Fibroblast of skin of left quadriceps (primary cell): ENCODE measurements around the gene B9D2.
"Not testable (repeated sequence)": the region's sequence is repeated elsewhere in the genome, so short reads cannot be mapped to it uniquely, and the experiment has no call there.

Experiments used
- DNase-seq, 2 experiments: peaks; one replicate each; pipeline ENCODE4 v3.0.0-alpha.2; 2013; ENCODE audit warnings: low read depth in 2 of 2

B9D2 gene

GRCh38 chr19:41355035-41355434 is 8.9 kb downstream of the B9D2 start:
- DNase-seq: no peak

- no peak for DNase-seq
Measured at GRCh38 chr19:41354343-41354953, 9.5 kb downstream of the B9D2 start.

- peak; percentile 77 to 78 for DNase-seq
Measured at GRCh38 chr19:41353466-41354342, 10.2 kb downstream of the B9D2 start, which contains the start of gene TGFB1. Gene TGFB1 (minus strand): TSS chr19:41353922. CDS start chr19:41353044, 878 bp downstream.

DNA sequence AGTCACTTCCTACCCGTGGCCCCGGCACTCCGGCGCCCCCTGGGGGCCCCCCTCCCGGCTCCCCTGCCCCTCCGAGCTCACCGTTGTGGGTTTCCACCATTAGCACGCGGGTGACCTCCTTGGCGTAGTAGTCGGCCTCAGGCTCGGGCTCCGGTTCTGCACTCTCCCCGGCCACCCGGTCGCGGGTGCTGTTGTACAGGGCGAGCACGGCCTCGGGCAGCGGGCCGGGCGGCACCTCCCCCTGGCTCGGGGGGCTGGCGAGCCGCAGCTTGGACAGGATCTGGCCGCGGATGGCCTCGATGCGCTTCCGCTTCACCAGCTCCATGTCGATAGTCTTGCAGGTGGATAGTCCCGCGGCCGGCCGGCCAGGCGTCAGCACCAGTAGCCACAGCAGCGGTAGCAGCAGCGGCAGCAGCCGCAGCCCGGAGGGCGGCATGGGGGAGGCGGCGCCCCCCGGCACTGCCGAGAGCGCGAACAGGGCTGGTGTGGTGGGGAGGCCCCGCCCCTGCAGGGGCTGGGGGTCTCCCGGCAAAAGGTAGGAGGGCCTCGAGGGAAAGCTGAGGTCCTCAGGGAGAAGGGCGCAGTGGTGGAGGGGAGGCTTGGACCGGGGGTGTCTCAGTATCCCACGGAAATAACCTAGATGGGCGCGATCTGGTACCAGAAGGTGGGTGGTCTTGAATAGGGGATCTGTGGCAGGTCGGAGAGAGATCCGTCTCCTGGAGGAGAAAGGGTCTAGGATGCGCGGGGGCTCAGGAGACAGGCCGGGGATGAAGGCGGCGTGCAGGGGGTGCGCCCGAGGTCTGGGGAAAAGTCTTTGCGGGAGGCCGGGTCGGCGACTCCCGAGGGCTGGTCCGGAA is 11.1 kb downstream of the B9D2 start:
- no peak for DNase-seq

DNA sequence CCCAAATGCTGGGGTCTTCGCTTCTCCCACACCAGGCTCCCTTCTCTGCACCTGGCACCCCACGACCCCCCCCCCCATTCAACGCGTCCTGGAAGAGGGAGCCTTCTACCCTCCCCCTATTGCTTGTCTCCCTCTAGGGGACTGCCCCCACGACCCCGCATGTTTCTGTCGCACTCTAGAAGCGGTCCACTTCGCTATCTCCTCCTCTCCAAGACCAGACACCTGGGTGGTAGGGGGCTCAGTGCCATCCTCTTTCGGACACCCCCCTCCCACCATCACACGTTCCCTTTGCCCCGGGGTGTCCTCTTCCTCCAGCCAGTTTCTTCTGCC is 11.7 kb downstream of the B9D2 start:
- DNase-seq: no peak

GRCh38 chr19:41351339-41352245 is 12.4 kb downstream of the B9D2 start:
- no peak for DNase-seq

DNA sequence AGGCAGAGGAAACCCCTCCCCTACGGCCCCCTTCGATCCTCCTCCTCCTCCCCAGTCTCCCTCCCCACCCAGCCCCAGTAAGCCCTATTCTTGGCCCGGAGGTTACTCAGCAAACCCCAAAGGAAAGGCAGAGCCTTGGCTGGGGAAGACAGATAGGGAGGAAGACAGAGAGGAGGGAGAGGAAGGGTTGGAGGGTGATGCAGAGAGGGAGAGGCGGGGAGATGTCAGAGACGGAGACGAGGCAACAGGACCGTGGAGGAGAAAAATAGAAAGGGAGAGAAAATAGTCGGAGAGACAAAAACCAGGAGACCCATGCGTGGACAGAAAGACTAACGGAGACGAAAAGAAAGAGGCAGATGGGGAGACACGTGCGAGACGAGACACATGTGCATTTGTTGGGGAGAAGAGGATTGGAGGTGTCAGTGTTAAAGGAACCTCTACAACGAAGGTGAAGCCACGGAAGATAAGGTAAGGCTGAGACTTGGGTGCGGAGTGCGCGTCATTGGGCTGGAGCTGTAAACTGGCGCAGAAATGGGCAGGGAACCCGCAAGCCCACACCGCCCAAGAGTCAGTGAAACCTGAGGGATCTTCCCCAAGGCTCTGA is 13.1 kb downstream of the B9D2 start:
- DNase-seq: no peak

DNA sequence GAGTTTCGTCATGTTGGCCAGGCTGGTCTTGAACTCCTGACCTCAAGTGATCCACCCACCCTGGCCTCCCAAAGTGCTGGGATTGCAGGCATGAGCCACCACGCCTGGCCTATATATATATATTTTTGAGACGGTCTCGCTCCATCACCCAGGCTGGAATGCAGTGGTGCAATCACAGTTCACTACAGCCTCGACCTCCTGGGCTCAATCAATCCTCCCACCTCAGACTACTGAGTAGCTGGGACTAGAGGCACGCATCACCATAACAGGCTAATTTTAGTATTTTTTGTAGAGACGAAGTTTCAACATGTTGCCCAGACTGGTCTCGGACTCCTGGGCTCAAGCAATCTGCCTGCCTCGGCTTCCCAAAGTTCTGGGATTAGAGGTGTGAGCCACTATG is 17.0 kb downstream of the B9D2 start:
- DNase-seq: not testable (repeated sequence)

DNA sequence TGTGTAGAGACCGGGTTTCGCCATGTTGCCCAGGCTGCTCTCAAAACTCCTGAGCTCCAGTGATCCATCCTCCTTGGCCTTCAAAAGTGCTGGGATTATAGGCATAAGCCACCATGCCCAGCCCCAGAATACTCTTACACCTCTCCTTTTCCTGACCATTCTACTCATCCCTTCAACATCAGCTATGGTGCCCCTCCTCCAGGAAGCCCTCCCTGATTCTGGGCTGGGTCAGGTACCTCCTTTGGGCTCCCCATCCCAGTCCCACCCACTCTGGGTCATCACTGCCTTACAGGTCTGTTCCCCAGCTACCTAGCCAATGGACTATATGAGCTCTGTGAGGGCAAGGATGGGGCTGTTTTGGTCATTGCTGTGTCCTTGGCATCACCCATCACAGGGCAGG is 19.8 kb downstream of the B9D2 start:
- no peak for DNase-seq

DNA sequence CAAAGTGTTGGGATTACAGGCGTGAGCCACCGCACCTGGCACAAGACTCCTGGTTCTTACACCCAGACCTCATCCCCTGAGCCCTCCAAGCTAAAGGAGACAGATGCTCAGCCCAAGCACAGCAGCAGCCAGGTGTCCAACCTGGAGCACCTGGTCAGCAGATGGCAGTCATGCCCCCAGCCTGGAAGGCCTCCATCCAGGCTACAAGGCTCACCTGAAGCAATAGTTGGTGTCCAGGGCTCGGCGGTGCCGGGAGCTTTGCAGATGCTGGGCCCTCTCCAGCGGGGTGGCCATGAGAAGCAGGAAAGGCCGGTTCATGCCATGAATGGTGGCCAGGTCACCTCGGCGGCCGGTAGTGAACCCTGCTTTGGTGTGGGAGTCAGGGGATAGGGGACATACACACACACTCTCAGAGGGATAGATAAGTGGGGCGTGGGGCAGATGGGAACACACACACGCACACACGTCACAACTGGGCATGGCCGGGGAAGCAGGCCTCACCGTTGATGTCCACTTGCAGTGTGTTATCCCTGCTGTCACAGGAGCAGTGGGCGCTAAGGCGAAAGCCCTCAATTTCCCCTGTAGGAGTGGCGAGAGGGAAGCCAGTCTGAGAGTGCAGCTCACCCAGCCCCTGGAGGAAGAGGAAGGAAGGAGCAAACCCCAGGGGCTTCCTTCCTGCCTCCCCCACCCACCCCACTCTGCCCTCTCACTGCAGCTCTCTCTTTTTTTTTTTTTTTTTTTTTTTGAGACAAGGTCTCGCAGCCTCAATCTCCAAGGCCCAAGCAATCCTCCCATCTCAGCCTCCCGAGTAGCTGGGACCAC is 22.1 kb downstream of the B9D2 start:
- DNase-seq: no peak

DNA sequence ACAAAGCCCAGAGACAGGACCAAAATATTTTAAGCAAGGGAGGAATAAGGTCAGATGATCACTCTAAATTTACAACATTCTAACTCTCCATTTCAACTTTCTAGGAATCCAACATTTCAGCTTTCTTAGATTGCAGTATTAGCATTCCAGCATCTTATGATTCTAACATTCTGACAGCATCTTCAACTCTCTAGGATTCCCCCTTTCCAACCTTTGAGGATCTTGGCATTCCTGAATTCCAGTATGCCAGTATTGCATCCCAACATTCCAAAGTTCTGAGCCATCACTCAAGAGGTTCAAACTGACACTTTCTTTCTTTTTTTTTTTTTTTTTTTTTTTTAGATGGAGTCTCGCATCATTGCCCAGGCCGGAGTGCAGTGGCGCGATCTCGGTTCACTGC is 24.0 kb downstream of the B9D2 start:
- peak in 1 of 2 experiments; percentile 57 for DNase-seq

- DNase-seq: no peak
Measured at GRCh38 chr19:41335467-41335866, 28.5 kb downstream of the B9D2 start.

GRCh38 chr19:41334793-41335192 is 29.2 kb downstream of the B9D2 start:
- DNase-seq: no peak

DNA sequence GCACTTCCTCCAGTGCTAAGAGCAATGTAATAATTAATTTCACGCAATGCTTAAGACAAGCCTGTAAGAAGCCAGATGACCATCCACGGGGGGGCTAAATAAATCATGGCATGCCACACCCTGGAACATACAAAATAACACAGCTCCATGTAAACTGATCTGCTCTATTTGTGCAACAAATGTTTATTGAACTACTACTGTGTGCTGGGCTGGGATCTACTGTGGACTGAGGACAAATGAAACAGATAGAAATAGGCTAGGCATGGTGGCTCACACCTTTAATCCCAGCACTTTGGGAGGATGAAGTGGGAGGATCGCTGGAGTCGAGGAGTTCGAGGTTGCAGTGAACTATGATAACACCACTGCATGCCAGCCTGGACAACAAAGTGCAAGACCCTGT is 31.5 kb downstream of the B9D2 start:
- DNase-seq: no peak

DNA sequence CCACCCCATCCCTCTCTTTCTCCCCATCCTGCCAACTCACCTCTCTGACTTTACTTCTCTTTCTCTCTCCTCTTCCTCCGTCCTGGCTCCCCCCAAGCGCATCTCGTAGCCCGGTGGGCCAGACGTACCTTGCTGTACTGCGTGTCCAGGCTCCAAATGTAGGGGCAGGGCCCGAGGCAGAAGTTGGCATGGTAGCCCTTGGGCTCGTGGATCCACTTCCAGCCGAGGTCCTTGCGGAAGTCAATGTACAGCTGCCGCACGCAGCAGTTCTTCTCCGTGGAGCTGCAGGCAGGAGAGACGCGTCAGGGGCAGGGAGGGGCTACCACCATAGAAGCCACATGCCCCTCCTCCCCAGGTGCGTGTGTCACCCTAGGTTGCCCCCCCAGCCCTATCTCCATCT is 31.9 kb downstream of the B9D2 start:
- no peak for DNase-seq

- DNase-seq: no peak
Measured at GRCh38 chr19:41330946-41331678, 32.8 kb downstream of the B9D2 start.

DNA sequence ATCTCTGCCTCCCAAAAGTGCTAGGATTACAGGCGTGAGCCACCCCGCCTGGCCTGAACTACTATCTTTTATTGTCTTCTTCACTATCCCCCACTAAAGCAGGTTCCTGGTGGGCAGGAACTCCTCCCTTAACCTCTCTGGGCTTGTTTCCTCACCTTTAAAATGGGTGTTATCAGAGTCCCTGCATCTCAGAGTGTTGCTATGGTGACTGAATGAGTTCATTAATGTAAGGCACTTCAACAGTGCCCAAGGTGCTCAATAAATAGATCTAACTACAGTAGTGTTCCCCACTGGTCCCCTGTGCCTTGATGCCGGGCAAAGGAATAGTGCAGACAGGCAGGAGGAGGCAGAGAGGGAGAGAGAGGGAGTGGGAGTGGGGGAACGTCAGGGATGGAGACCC is 33.5 kb downstream of the B9D2 start:
- no peak for DNase-seq

DNA sequence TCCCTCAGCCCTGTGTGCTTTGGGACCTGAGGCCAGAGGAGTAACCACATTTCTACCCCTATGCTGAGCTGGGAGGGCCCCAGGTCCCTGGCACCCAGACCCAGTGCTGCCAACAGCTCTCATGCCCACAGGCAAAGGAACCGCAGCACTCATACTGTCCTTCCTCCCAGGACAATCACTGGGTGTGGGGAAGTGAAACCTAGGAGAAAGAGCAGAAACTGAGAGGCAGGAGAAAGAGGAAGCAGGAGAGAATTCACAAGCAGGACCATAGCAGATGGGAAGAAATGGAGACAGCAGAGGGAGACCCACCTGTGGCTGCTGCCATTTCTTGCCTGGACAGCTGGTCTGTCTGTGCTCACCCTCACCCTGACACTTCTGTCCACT is 35.1 kb downstream of the B9D2 start:
- DNase-seq: no peak

DNA sequence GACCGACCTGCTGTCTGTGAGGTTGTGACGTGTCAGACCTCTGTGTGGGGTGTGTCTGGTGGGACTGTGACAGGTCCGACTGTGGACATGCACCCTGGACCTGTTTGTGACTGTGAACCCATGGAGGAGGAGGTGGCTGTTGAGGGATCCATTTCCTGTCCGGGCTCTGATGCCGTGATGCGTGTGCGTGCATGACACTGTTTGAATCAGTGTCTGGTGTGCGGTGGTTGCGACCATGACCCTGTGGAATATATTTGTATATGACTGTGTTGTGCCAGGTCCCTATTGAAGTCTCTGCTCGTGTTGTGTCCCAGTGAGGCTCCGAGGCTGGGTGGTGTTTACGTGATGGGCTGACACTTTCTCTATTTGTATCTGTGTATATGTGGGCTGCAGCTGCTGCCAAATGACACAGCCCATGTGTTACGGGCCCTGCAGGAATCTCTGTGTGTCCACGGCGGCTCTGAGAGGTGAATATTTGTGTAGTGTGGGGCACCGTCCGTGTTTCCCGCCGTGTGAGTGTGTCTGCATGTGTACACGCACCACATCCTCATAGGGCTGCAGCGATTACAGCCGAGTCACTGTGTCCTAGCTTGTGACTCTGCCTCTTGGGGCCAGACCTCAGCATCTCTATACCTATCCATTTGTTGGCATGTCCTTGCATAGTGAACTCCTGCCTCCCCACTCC is 35.6 kb downstream of the B9D2 start:
- no peak for DNase-seq
